AG10803 (cell line): Measurements from ENCODE around the gene PADI4.
"Not testable (repeated sequence)": the region's sequence is repeated elsewhere in the genome, so short reads cannot be mapped to it uniquely, and the experiment has no call there.

ENCODE experiments used
- DNase-seq: peaks from one replicate; pipeline ENCODE4 v3.0.0; 2010; ENCODE audit warnings: low read depth
- H3K4me3 ChIP-seq: 2 replicates; pipeline ENCODE4 v1.5.1; 2011; ENCODE audit warnings: mild to moderate bottlenecking, low read length, control low read depth
- TF ChIP-seq, protein P1 (sequence below): conservative IDR thresholded peaks from 2 replicates; pipeline ENCODE4 v1.5.1; 2011; ENCODE audit warnings: mild to moderate bottlenecking, low read length, control low read depth, inconsistent platforms

Gene PADI4

DNA sequence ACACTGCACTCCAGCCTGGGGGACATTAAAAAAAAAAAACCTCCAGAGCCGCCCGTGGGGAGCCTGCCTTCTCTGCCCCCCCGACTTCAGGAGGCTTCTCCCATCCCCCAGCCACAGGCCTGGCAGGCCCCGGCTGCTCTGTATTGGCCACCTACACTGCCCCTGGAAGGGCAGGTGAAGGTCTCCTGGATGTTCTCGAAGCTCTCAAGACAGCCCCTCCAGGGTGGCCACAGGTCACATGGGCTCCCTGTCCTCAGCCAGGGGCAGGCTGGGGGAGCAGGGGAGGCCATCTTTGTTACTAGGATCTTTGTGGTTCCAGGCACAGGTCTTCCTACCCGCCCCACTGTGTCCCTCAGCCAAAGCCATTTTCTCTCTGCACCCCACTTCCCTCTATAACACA is 96.8 kb downstream of the PADI4 start:
- TF ChIP-seq, protein P1, sequence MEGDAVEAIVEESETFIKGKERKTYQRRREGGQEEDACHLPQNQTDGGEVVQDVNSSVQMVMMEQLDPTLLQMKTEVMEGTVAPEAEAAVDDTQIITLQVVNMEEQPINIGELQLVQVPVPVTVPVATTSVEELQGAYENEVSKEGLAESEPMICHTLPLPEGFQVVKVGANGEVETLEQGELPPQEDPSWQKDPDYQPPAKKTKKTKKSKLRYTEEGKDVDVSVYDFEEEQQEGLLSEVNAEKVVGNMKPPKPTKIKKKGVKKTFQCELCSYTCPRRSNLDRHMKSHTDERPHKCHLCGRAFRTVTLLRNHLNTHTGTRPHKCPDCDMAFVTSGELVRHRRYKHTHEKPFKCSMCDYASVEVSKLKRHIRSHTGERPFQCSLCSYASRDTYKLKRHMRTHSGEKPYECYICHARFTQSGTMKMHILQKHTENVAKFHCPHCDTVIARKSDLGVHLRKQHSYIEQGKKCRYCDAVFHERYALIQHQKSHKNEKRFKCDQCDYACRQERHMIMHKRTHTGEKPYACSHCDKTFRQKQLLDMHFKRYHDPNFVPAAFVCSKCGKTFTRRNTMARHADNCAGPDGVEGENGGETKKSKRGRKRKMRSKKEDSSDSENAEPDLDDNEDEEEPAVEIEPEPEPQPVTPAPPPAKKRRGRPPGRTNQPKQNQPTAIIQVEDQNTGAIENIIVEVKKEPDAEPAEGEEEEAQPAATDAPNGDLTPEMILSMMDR = no peak
- no peak overlapping the region for H3K4me3 ChIP-seq
- no peak for DNase-seq

DNA sequence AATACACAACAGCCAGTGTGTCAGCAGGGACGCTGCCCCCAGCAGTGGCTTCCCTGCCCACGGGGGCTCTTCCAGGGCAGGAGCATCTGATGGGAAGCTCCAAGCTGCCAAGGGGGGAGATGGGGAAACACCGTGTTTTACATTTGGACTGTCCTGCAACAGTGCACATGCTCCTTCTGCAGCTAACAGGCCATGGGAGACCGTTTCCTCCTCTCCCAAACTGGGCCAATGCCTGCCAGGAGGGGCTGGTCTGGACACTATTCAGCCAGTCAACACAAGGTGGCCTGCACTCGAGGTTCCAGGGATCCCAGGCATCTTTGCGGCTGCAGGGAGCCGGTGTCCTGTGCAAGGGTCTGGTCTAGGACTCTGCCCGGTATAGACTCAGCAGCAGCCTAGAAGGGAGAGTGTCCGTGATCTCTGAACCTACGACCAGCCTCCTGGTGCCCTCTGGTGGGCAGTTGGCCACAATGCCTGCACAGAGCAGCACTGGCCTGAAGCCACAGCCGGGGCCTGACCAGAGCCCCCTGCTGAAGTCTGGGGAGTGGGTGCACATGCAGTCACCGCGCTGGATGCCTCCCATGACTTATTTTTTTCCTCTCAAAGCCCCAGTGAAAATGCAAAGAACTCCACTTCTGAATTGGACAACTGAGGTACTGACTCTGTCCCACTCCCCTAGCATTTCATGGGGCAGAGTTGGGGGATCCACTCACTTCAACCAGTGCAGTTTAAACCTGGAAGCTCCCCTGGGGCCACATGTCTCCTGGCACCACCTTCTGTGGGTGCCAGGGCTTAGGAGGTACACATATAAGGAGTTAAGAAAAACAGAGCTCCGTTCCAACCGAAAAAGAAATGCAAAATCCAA is 98.1 kb downstream of the PADI4 start:
- peak; percentile 56 for DNase-seq
- TF ChIP-seq, protein P1 = peak; percentile 82
- no peak overlapping the region for H3K4me3 ChIP-seq

DNA sequence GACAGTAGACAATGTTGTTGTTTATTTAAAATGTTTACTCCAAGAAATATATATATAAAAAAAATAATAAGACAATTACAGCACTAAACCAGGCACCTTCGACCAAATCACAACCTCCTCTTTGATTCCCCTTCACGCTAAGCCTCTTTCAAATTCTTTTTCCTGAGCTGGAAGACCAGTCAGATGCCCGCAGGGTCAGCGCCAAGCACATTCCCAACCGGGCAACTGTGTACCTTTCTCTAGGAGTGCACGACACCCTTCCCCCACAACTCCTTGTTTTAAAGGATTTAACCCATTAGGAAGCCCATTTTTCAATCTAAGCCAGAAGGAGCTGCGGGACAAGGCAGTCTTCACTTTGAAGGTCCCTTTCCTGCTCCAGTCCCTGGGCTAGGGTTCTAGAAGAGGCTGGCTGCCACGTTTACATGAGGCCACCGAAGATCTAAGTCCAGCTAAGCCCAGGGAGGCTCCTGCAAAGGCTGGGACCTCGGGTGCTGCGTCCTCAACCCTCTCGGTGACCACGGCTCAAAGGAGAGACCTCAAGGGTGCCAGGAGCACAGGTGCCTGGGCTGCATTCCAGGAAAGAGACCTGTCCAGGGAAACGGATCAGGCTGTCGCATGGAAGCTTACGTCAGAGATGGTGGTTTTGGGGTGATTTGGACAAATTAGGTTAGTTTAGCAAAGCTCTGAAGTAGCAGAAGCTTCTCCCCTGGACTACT is 98.9 kb downstream of the PADI4 start:
- not testable (repeated sequence) for DNase-seq, H3K4me3 ChIP-seq

DNA sequence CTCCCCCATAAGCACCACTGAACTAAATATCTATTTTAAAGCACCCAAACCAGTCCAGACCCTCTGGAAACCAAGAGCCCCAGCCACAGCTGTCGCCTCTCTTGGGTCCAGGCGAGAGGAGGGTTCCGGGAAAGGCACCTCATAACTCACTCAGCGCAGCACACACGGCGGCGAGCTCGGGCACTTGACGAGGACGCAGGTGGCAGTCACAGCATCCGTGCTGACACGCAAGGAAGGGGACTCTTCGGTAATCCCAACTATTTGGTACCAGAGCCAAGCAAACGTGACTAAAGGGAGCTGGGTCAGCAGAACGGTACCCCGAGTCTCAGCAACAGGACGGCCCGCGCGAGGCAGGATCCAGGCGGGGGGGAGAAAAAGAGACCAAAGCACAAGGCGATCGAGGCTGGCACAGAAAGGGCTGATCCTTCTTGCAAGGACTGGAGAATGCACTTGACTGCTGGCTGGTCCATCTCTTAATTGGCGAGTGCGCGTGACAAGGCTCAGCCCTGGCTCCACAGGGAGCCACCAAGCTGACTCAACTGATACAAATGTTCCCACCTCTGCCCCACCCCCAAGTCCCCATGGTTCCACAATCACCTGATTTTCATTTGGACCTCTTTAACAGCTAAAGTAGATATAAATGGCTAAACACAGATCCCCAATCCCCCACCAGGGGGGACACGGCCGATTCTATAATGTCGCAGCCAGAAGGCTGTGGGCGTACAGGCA is 100.0 kb downstream of the PADI4 start:
- not testable (repeated sequence) for DNase-seq, H3K4me3 ChIP-seq

DNA sequence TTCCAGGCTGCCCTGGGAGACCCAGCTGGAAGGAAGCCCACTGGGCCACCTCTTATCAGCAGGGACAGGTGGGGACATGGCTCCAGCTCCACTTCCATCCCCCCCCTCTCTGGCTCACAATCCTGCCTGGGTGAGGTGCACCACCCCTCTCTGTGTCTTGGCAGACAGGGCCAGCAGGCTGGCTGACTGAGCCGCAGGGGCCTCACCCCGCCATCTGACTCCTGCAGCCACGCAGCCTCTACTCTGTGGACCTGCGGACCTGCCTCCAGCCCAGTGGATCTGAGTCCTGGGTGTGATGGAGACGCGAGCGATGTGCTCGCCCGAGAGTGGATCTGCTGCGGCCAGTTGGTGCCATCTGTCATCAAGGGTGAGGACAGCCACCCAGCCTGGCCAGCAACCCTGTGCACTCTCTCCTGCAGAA is 101.4 kb downstream of the PADI4 start:
- TF ChIP-seq, protein P1 = no peak
- DNase-seq = no peak
- no peak overlapping the region for H3K4me3 ChIP-seq

DNA sequence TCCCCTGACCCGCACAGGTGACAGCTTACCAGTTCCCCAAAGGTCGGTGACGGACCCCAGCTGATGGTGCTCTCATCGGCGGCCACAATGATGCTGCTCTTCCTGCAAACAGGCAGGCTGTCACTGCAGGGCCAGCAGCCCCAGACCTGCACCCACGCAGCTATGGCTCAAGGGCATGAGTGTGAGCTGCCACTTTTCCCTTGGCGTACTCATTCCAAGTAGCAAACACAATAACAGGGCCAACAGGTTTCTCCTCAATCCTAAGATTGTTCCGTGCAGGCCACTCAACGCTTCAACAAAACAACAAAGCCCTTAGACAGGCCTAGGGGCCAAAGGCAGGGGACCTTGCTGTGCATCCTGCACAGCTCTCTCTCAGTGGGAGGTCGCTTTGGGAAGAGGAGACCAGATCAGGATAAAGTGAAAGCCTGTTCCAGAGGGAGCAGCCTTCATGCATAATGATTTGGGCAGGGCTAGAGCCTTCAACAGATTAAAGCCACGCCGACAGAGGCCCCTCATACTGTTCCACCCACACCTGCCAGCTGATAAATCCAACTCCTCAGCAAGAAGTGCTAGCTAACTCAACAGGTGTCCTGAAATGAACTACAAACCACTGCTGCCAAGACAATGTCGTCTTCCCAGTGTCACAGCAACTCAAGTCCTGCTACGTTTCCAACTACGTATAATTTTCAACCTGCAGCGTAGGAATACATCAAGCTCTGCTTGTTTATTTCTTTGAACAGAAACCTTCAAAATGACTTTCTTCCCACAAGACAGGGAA is 104.3 kb downstream of the PADI4 start:
- no peak overlapping the region for H3K4me3 ChIP-seq
- TF ChIP-seq, protein P1 = no peak
- DNase-seq = no peak
